GM12874 (cell line): ENCODE results near the gene PLAU.

Experiments
- TF ChIP-seq, protein P1 (sequence below): IDR thresholded peaks from 2 replicates; pipeline ENCODE4 v1.5.1; 2011; ENCODE audit warnings: low read depth, mild to moderate bottlenecking, control low read depth, low read length, moderate library complexity; ENCODE audit not compliant: insufficient read depth

PLAU gene

DNA sequence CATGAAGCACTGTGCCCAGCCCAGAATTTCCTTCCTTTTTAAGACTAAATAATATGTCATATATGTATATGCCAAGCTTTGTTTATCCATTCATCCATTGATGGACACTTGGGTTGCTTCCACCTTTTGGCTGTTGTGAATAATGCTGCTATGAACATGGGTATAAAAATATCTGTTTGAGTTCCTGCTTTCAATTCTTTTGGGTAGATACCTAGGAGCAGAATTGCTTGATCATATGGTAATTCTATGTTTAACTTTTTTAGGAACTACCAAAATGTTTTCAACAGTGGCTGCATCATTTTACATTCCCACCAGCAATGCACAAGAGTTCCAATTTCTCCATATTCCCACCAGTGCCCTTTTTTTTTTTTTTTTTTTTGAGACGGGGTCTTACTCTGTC, 13.2 kb upstream of the PLAU start:
- TF ChIP-seq, protein P1, sequence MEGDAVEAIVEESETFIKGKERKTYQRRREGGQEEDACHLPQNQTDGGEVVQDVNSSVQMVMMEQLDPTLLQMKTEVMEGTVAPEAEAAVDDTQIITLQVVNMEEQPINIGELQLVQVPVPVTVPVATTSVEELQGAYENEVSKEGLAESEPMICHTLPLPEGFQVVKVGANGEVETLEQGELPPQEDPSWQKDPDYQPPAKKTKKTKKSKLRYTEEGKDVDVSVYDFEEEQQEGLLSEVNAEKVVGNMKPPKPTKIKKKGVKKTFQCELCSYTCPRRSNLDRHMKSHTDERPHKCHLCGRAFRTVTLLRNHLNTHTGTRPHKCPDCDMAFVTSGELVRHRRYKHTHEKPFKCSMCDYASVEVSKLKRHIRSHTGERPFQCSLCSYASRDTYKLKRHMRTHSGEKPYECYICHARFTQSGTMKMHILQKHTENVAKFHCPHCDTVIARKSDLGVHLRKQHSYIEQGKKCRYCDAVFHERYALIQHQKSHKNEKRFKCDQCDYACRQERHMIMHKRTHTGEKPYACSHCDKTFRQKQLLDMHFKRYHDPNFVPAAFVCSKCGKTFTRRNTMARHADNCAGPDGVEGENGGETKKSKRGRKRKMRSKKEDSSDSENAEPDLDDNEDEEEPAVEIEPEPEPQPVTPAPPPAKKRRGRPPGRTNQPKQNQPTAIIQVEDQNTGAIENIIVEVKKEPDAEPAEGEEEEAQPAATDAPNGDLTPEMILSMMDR, result no peak

DNA sequence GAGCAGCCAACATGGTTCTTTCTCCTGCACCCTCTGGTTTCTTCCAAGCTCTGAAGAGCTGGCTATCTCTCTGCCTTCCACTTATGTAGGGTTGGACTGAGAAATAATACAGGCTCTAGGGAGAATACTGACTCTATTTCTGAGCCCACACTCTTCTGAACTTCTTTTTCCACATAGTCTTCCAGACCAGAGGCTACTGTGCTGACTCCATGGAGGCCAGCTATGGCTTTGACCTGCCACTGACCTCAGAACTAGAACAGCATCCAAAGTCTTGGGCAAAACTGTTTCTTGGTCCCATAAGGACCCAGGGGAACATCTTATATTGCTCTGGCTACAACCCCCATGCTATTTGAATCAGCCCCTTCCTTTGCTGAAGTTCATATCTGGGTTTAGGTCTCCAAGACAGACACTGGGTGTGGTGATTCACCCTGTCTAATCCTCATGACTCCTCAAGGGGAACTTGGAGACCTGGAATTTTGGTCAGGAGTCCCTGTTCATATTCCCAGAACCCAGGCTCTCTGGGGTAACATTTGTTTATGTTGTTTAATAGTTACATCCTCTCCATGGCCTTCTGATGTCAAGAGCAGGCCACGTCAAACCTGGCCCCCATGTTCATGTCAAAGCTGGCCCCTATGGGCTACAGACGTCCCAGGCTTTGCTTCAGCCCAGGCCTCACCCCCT, 12.1 kb upstream of the PLAU start:
- TF ChIP-seq, protein P1, result no peak

DNA sequence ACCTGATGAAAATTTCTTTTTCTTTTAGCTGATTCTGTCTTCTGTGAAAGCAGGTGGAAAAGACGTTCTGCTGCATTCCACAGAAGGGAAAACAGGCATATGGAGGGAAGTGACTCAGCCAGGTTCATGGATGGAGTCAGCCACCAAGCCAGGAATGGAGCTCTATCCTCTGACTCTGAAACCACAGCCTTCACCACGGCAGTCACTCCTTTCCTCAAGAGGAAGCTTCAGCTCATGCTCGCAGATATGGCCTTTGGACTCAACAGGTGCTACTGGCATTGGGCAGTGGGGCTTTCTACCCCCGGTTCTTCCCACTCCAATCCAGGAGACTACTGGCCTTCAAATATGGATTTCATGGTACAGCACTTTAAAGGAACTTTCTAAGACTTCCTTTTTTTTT, 11.5 kb upstream of the PLAU start:
- TF ChIP-seq, protein P1, result no peak

DNA sequence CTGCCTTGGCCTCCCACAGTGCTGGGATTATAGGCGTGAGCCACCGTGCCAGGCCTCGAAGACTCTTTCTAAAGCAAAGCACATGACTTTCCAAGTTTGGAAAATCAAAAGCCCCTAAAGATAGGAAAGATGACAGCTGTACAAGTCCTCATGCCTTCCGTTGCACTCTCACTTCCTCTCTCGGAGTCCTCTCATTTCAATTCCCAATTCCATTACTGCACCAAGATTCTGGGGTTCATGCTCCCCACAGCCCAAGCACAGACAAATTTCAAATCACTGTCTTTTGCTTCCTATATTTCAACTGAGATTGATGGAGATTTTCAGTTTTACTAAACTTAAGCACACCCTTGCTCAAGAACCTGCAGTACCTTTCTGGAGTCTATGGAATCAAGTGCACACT, 10.9 kb upstream of the PLAU start:
- TF ChIP-seq, protein P1, result no peak

DNA sequence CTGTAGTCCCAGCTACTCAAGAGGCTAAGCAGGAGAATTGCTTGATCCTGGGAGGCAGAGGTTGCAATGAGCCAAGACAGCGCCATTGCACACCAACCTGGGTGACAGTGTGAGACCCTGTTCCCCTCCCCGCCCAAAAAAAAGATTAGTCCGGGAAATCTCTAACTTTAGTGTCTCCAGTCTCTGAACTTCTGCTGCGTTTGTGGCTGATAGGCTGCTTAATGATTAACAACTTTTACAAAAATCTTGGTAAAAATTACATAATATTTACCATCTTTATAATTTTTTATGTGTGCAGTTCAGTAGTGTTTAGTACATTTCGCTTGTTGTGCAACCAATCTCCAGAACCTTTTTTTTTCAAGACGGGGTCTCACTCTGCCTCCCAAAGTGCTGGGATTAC, 9.7 kb upstream of the PLAU start:
- TF ChIP-seq, protein P1, result no peak

DNA sequence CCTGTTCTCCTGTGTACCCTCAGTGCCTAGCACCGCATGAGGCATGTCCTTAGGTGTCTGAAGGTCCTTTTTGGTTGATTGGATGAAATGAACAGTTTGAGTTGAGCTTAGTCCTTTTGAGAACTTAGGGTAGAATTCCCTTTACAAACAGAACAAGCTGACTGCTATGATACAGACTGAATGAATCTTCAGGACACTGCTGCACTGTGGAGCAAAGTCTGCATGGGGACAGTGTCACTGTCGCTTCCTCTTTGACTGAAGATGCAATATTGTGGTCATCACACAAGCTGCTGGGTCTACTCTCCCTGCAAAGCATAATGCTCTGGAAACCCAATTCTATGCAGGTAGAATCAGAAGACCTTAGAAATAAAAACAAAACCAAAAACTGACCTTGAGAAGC, 8.6 kb upstream of the PLAU start:
- TF ChIP-seq, protein P1, result no peak

DNA sequence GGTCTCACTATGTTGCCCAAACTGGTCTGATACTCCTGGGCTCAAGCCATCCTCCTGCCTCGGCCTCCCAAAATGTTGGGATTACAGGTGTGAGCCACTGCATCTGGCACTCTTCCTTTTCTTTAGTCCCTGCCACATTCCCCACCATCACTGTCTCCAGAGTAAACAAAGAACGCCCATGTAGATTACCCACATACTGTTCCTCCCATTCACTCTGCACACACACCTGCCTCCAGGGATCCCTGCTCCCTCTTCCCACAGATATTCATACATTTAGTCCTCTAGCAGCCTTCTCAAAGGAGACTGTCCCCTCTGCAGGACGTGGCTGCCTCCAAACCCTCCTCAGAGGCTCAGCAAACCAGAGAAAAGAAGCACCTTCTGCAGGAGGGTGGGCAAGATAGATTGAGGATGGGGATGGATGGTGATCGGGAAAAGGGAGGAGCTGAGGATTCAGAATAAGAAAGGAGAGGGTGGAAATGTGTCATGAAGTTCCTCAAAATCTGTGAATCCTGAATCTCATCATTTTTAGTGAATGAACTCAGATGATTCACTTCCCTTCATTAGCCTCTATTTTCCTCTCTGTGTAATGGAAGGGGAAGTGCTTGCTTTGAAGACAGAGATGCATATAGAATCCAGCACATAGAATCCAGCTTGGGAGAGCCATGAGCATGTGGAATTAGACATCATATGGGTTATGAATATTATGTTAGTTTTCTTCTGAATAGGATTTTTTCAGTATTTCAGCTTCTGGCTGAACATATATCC, 5.5 kb upstream of the PLAU start:
- TF ChIP-seq, protein P1, result no peak
